ENCODE data around the gene OVOL2. TPM values are rescaled to one million over a fixed set of nuclear protein-coding genes. Genes with fewer than 3 reads are reported as not detected.

OVOL2 gene
- polyA plus RNA-seq, 1 of the 3 experiments (the other 2 are of a cell fraction) = not detected

DNA sequence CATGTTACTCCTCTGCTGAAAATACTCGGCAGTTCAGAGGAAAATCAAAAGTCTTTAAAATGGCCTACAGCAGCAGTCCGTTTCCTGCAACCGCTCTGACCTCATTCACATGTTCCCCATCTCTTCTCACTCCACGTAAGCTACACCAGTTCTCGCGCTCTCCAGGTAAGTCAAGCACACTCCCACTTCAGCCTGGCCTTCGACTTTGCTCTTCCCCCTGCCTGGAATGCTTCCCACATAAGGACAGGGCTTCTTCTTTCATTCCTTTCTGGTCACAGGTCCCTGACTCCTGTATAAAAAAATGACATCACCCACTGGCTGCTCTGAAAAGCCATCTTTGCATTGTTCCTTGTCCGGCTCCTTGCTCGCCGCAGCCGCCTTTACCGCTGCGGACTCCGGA, 46.2 kb downstream of the OVOL2 start:
- Histone ChIP-seq H3K79me2 (ENCODE audit: insufficient read depth) (no peaks in the 10 kb centered on the region), H3K4me1 (ENCODE audit: control insufficient read depth in 1 of 2, insufficient read depth in 2 of 2, low read depth in 1 of 2, low read length in 1 of 2) (peaks cover 0 to 9% of the 10 kb centered on the region in 2 experiments; a peak in 1 of 4 replicates), H3K9me2 (no peaks in the 10 kb centered on the region), H3K36me3 (replicated peaks in 1 of 2; ENCODE audit: control insufficient read depth in 1 of 2, insufficient read depth in 2 of 2, low read length in 1 of 2) (no peaks in the 10 kb centered on the region), H3K4me3 (ENCODE audit: low read depth in 2 of 2, low read length in 1 of 2) (no peak overlapping the region), H3K4me2 (no peak overlapping the region), H3K27ac (ENCODE audit: low read depth in 2 of 2, low read length in 1 of 2) (no peak overlapping the region), H3K27me3 (ENCODE audit: insufficient read depth) (no peaks in the 10 kb centered on the region), H4K20me1 (ENCODE audit: insufficient read depth) (no peaks in the 10 kb centered on the region), H3K9ac (no peak overlapping the region), H3K9me3 (no peaks in the 10 kb centered on the region), H3F3A (replicated peaks; ENCODE audit: insufficient read depth) (no peaks in the 10 kb centered on the region), H2AFZ (ENCODE audit: low read depth) (no peak overlapping the region)
- ChIA-PET POLR2A (no interaction called here), CTCF (no interaction called here)
- WGBS (ENCODE audit: low lambda C conversion rate) = 91% methylated on average over 14 of the region's 14 CpGs
- TF ChIP-seq, protein P1, sequence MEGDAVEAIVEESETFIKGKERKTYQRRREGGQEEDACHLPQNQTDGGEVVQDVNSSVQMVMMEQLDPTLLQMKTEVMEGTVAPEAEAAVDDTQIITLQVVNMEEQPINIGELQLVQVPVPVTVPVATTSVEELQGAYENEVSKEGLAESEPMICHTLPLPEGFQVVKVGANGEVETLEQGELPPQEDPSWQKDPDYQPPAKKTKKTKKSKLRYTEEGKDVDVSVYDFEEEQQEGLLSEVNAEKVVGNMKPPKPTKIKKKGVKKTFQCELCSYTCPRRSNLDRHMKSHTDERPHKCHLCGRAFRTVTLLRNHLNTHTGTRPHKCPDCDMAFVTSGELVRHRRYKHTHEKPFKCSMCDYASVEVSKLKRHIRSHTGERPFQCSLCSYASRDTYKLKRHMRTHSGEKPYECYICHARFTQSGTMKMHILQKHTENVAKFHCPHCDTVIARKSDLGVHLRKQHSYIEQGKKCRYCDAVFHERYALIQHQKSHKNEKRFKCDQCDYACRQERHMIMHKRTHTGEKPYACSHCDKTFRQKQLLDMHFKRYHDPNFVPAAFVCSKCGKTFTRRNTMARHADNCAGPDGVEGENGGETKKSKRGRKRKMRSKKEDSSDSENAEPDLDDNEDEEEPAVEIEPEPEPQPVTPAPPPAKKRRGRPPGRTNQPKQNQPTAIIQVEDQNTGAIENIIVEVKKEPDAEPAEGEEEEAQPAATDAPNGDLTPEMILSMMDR (IDR thresholded peaks at IDR 0.05) = no peak
- TF ChIP-seq MAX (IDR thresholded peaks at IDR 0.05; ENCODE audit: low read depth) (no peak), EZH2phosphoT487 (IDR thresholded peaks at IDR 0.05; ENCODE audit: borderline replicate concordance, low read depth) (no peak), USF1 (IDR thresholded peaks at IDR 0.05; ENCODE audit: borderline replicate concordance, low read depth) (no peak), REST (IDR thresholded peaks at IDR 0.05; ENCODE audit: low read depth, low read length) (no peak), MXI1 (IDR thresholded peaks at IDR 0.05; ENCODE audit: low read depth, low read length) (no peak), RFX5 (IDR thresholded peaks at IDR 0.05; ENCODE audit: low read length) (no peak), FOXM1 (IDR thresholded peaks at IDR 0.05; ENCODE audit: low read depth) (no peak), FOXJ3 (CRISPR knock-in tag; IDR thresholded peaks at IDR 0.05) (no peak), SMC3 (IDR thresholded peaks at IDR 0.05; ENCODE audit: low read depth, low read length) (no peak)
- TF ChIP-seq, protein P2, sequence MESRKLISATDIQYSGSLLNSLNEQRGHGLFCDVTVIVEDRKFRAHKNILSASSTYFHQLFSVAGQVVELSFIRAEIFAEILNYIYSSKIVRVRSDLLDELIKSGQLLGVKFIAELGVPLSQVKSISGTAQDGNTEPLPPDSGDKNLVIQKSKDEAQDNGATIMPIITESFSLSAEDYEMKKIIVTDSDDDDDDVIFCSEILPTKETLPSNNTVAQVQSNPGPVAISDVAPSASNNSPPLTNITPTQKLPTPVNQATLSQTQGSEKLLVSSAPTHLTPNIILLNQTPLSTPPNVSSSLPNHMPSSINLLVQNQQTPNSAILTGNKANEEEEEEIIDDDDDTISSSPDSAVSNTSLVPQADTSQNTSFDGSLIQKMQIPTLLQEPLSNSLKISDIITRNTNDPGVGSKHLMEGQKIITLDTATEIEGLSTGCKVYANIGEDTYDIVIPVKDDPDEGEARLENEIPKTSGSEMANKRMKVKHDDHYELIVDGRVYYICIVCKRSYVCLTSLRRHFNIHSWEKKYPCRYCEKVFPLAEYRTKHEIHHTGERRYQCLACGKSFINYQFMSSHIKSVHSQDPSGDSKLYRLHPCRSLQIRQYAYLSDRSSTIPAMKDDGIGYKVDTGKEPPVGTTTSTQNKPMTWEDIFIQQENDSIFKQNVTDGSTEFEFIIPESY (IDR thresholded peaks at IDR 0.05; ENCODE audit: borderline replicate concordance, low read depth) = no peak
- DNase-seq = no peak
